Endometrial microvascular endothelial cells (primary cell): ENCODE results near the gene CPM. TPM values are rescaled to one million over a fixed set of nuclear protein-coding genes. Genes with fewer than 3 reads are reported as not detected.
"Not testable (repeated sequence)": the region's sequence is repeated elsewhere in the genome, so short reads cannot be mapped to it uniquely, and the experiment has no call there.

ENCODE experiments used
- in situ Hi-C: cut with HindIII; loops from 2 replicates; pipeline ENCODE4 v1.10.0; 2017; ENCODE audit warnings: low sequenced_read_pairs, low pct_unique_long_range_greater_than_20kb; ENCODE audit errors: inconsistent ontology term
- total RNA-seq: library from RNA; depleted of rRNA; stranded (reverse); fragments of >200 nt; gene quantifications from one replicate; pipeline ENCODE4 v1.2.3, GENCODE V29; 2015; ENCODE audit errors: inconsistent ontology term

CPM gene
- total RNA-seq, 1 donor from 2014 or later, result 4.6 TPM

- in situ Hi-C loops, result no loop called here
Observed at GRCh38 chr12:68803948-68804656, 128.9 kb downstream of the CPM start.

- in situ Hi-C loops, result not testable (repeated sequence)
Observed at GRCh38 chr12:68802911-68803651, 129.9 kb downstream of the CPM start.

GRCh38 chr12:68802372-68802745 is 130.6 kb downstream of the CPM start:
- in situ Hi-C loops, result not testable (repeated sequence)

Other genes with a start within 250 kb of the CPM start
- 65.0 TPM for gene NUP107, start 246.2 kb downstream of the CPM start, total RNA-seq
- gene SLC35E3, start 187.0 kb downstream of the CPM start, total RNA-seq, result 1.2 TPM
- 165 TPM for gene MDM2, start 125.0 kb downstream of the CPM start, total RNA-seq